Ishikawa (cell line): Measurements from ENCODE around the gene GLI3.

ENCODE experiments used
- CEBPB ChIP-seq: IDR thresholded peaks from 2 replicates; pipeline ENCODE4 v1.6.1; 2012
- EGR1 ChIP-seq: IDR thresholded peaks from 2 replicates; pipeline ENCODE4 v1.6.1; 2012
- EP300 ChIP-seq: IDR thresholded peaks from 2 replicates; pipeline ENCODE4 v1.6.1; 2012; ENCODE audit warnings: borderline replicate concordance
- RAD21 ChIP-seq: IDR thresholded peaks from 2 replicates; pipeline ENCODE4 v1.6.1; 2012; ENCODE audit warnings: low read depth
- TAF1 ChIP-seq: IDR thresholded peaks from 2 replicates; pipeline ENCODE4 v1.6.1; 2012; ENCODE audit warnings: low read depth, mild to moderate bottlenecking
- TEAD4 ChIP-seq: IDR thresholded peaks from 2 replicates; pipeline ENCODE4 v1.6.1; 2012
- YY1 ChIP-seq: IDR thresholded peaks from 2 replicates; pipeline ENCODE4 v1.6.1; 2012; ENCODE audit warnings: low read depth
- TF ChIP-seq, protein P1 (sequence below): IDR thresholded peaks from 2 replicates; pipeline ENCODE4 v1.6.1; 2012
- TF ChIP-seq, protein P2 (sequence below): IDR thresholded peaks from 2 replicates; pipeline ENCODE4 v1.6.1; 2012

GRCh38 chr7:42198296-42198695 is 38.7 kb downstream of the GLI3 start:
- TF ChIP-seq TAF1 (no peak), EGR1 (no peak), CEBPB (no peak), EP300 (no peak), YY1 (no peak), TEAD4 (no peak), RAD21 (no peak)
- TF ChIP-seq, protein P1, sequence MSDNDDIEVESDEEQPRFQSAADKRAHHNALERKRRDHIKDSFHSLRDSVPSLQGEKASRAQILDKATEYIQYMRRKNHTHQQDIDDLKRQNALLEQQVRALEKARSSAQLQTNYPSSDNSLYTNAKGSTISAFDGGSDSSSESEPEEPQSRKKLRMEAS = no peak
- TF ChIP-seq, protein P2, sequence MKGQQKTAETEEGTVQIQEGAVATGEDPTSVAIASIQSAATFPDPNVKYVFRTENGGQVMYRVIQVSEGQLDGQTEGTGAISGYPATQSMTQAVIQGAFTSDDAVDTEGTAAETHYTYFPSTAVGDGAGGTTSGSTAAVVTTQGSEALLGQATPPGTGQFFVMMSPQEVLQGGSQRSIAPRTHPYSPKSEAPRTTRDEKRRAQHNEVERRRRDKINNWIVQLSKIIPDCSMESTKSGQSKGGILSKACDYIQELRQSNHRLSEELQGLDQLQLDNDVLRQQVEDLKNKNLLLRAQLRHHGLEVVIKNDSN = no peak
